HepG2 (cell line): ENCODE measurements around the gene SLC38A1. TPM values are rescaled to one million over a fixed set of nuclear protein-coding genes. Genes with fewer than 3 reads are reported as not detected.

Experiments used
- ARID3A ChIP-seq: IDR thresholded peaks from 2 replicates; pipeline ENCODE4 v1.6.1; 2012; ENCODE audit warnings: low read depth, low read length, improper control_type of control experiment
- ARID5B ChIP-seq: IDR thresholded peaks from 2 replicates; pipeline ENCODE4 v1.4.0; 2020; ENCODE audit warnings: mild to moderate bottlenecking, missing genetic modification reagents
- CCAR2 ChIP-seq: fragments of 200-400 bp; formaldehyde crosslinking; optimal IDR thresholded peaks from 2 replicates; pipeline ENCODE3; 2018; ENCODE audit warnings: low read depth, mild to moderate bottlenecking, low read length, moderate library complexity
- EZH2 ChIP-seq: conservative IDR thresholded peaks from 2 replicates; pipeline ENCODE4 v1.6.1; 2012; ENCODE audit warnings: mild to moderate bottlenecking, low read depth, low read length, moderate library complexity
- HBP1 ChIP-seq: IDR thresholded peaks from 2 replicates; pipeline ENCODE4 v1.6.1; 2016; ENCODE audit warnings: low read depth, control low read depth
- HOMEZ ChIP-seq: IDR thresholded peaks from 2 replicates; pipeline ENCODE4 v1.6.1; 2016; ENCODE audit warnings: low read depth
- KMT2B ChIP-seq: IDR thresholded peaks from 2 replicates; pipeline ENCODE4 v1.6.1; 2016; ENCODE audit warnings: missing genetic modification reagents, missing compliant biosample characterization
- NPAS2 ChIP-seq: sonication (generic); formaldehyde crosslinking; IDR thresholded peaks from 2 replicates; pipeline ENCODE4 v1.8.0; 2022; ENCODE audit warnings: mild to moderate bottlenecking, missing genetic modification reagents, borderline replicate concordance
- TP53 ChIP-seq: sonication (generic); formaldehyde crosslinking; conservative IDR thresholded peaks from 2 replicates; pipeline ENCODE4 v1.4.0; 2020; ENCODE audit warnings: missing genetic modification reagents
- ZBTB43 ChIP-seq: sonication (generic); formaldehyde crosslinking; conservative IDR thresholded peaks from 2 replicates; pipeline ENCODE4 v1.4.0; 2020; ENCODE audit warnings: missing genetic modification reagents
- ZNF251 ChIP-seq: sonication (generic); formaldehyde crosslinking; IDR thresholded peaks from 2 replicates; pipeline ENCODE4 v1.9.0; 2021; ENCODE audit warnings: mild to moderate bottlenecking, missing genetic modification reagents
- ZNF362 ChIP-seq: sonication (generic); formaldehyde crosslinking; IDR thresholded peaks from 2 replicates; pipeline ENCODE4 v1.4.0; 2020; ENCODE audit warnings: missing genetic modification reagents, mild to moderate bottlenecking, borderline replicate concordance
- ZSCAN5A ChIP-seq: sonication (generic); formaldehyde crosslinking; IDR thresholded peaks from 2 replicates; pipeline ENCODE4 v1.8.0; 2022; ENCODE audit warnings: mild to moderate bottlenecking, missing genetic modification reagents, borderline replicate concordance
- polyA plus RNA-seq, 8 experiments: library from polyadenylated mRNA; depleted of rRNA in 3 of 8; stranded (reverse) in 7 of 8; unstranded in 1 of 8; fragments of >200 nt; fragmentation: Illumina TruSeq in 4 of 8; extraction: Trizol in 4 of 8; gene quantifications; 2 replicates each; pipeline versions ENCODE4 v1.2.1 to v1.2.3, GENCODE V29; 2011 to 2016; ENCODE audit warnings: low read depth in 4 of 8, missing spikeins in 1 of 8, mixed read lengths in 1 of 8; ENCODE audit not compliant: insufficient read depth in 1 of 8
- total RNA-seq, 5 experiments: library from RNA; depleted of rRNA; stranded (reverse); fragments of >200 nt; fragmentation: Illumina TruSeq; extraction: Trizol; gene quantifications; 2 replicates each; pipeline ENCODE4 v1.2.3, GENCODE V29; 2016; ENCODE audit warnings: low read depth in 1 of 5

The SLC38A1 gene
- total and polyA plus RNA-seq, 2 of the 13 experiments (the other 11 are each of a cell fraction or from before 2014, with no cell fraction given) = 47.0 to 50.6 TPM

- no peak for TF ChIP-seq NPAS2 (CRISPR knock-in tag)
- no peak for TF ChIP-seq ARID3A
- no peak for TF ChIP-seq CCAR2
- TF ChIP-seq KMT2B (CRISPR knock-in tag) = peak; percentile 88
- no peak for TF ChIP-seq EZH2
- TF ChIP-seq HBP1 (CRISPR knock-in tag) = 0 out of 2 replicates have a peak, but pooled peaks have one; percentile 41
- TF ChIP-seq ARID5B (CRISPR knock-in tag) = peak; percentile 73; the same call in 1 of the 2 replicates
- no peak; the same call in 1 of the 2 replicates for TF ChIP-seq ZNF362 (CRISPR knock-in tag)
- TF ChIP-seq ZBTB43 = peak; percentile 69
- TF ChIP-seq ZSCAN5A (CRISPR knock-in tag) = peak; percentile 68; the same call in 1 of the 2 replicates
- peak; percentile 49; the same call in 1 of the 2 replicates for TF ChIP-seq HOMEZ (CRISPR knock-in tag)
- TF ChIP-seq TP53 = 0 out of 2 replicates have a peak, but pooled peaks have one; percentile 75
- peak; percentile 39; the same call in 1 of the 2 replicates for TF ChIP-seq ZNF251 (CRISPR knock-in tag)
Measured at GRCh38 chr12:46268583-46269428, at the start of gene SLC38A1 (continued).
